DMS114 treated with DMSO at 0.1 percent for 48 hours (cell line): ENCODE data around the gene PSMC1.
"Not testable (repeated sequence)": the region's sequence is repeated elsewhere in the genome, so short reads cannot be mapped to it uniquely, and the experiment has no call there.

Experiments used
- DNase-seq: peaks from one replicate; lab custom pipeline; 2025; ENCODE audit not compliant: unreplicated experiment; lab: John Stamatoyannopoulos, UW

The PSMC1 gene

DNA sequence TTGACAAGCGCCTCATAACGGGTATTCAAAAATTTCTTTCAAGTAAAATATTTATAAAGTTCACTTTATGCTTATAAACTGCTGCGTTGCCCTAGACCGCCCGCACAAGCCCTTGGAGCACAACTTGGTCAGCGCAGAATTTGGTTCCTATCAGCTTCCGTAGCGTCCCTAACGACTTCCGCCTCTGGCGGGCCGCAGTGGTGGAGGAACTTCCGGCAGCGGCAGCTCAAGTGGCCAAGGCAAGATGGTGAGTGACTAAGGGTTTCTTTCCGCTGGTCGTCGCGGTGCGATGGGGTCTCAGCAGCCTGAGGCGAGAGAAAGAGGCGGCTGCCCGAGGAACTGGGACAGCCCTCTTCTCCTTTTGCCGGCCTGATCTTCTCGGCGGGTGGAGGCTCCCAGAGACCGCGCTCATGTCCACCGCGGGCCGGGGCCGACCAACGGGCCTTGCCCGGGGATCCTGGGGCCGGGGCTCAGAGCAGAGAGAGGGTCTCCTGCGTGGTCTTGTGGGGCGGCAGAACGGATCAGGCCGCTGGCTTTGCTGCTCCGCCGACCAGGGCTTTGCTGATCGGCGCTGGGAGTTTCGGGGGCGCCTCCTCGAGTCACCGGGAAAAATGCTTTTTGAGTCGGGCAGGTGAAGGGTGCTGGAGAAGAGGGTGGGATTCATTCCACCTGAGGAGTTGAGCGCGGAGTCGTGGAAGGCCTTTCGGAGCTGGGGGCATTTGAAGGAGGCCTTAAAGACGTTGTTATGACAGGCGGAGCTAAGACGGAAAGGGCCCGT lies at the start of gene PSMC1:
Gene PSMC1 (plus strand): TSS at position 200 of the 778 bp plus-strand sequence. CDS start 45 bp downstream, at position 245.
- peak; percentile 83 for DNase-seq

DNA sequence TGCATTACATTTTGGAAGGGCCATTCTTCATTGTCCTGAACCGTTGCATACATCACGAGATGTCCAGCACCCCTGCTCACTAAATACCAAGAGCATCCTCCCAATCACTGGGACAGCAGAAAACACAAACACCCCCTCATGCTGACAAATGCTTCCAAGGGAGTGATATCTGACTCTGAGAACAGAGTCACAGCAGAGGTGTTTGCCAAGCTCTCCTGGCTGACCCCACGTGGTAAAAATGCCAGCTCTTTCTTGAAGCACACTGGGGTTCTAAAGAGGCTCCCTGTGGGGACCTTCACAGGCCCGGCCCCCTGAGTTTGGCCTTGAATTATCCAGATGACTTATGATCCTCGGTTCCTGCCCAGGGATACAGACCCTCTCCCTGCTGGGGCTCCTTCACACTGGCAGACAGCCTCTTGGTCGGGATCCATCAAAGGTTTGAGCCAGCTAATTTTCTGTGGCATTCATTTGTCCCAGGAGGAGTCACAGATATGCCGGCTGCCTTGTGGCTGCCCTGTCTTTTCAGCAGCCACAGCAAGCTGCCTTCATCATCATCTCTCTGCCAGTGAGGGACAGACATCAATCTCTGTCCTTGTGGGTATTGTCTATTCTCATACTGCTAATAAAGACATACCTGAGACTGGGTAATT lies 43.1 kb upstream of the PSMC1 start:
- DNase-seq: no peak

DNA sequence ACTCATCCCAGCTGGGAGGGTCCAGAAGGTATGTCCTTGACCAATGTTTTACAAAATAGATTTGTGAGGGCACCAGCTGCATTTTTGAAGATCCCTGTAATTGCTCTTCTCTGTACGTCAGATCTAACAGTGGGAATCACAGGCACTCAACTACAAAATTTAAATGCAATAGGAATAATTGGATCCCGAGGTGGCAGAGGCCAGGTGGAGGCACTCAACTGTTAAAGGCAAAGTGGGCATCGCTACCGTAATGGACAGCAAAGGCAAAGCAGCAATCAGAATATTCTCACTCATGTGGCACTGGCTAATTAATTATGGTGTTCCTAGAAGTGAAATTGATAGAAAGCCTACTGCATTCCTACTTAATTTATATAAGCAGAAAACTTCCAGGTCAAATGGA lies 27.9 kb upstream of the PSMC1 start:
- no peak for DNase-seq

DNA sequence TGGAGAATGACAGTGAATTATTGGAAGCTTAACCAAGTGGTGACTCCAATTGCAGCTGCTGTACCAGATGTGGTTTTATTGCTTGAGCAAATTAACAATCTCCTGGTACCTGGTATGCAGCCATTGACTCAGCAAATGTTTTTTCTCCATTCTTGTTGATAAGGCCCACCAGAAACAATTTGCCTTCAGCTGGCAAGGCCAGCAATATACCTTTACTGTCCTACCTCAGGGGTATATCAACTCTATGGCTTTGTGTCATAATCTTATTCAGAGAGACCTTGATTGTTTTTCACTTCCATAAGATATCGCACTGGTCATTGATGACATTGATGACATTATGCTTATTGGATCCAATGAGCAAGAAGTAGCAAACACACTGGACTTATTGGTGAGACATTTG lies 26.4 kb upstream of the PSMC1 start:
- not testable (repeated sequence) for DNase-seq

DNA sequence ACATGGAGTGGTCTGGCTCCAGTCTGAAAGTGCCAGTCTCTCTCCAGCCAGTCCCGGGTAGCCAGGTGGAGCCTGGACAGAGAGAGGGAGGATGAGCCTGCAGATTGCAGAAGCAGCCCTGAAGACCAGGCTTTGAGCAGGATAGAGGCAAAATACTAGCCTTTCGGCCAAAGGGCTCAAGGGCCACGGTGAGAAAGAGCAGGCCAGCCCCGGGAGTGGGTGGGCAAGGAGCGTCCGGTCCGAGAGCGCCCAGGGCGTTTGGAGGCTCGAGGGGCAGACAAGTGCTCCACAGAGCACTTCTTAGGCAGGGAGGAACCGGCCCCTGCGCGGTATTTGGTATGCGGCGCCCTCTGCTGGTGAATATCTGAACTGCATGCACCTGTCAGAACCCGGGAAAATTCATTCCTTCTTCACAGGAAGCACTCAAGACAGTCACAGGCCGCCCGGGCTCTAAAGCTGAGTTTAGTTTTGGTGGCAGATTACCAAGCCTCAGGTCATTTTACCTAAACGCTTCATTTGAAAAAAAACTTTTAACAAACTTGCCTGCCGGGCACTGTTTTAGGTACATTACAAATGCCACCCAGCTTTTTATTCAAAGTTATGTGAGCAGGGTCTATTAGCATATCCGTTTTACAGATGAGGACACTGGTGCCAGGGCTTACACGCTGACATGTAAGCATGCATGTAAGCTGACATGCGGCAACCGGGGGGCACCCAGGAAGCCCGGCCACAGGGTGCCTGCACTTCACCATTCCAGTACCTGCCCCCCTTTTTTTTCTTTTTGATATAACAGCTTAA lies 21.0 kb upstream of the PSMC1 start:
- peak; percentile 24 for DNase-seq

DNA sequence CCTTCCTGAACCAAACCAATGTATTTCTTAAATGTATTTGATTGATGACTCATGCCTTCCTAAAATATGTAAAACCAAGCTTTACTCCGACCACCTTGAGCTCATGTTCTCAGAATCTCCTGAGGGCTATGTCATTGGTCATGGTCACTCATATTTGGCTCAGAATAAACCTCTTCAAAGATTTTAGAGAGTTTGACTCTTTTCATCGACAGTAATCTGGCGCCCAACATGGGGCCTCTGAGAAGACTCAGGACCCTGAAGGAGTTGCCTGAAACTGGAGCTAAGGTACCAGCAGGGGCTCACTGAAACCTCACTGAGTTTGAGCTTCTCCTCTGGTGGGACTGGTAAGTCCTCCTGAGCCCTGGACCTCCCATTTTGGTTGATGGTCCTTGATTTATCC lies 17.2 kb upstream of the PSMC1 start:
- DNase-seq: no peak

DNA sequence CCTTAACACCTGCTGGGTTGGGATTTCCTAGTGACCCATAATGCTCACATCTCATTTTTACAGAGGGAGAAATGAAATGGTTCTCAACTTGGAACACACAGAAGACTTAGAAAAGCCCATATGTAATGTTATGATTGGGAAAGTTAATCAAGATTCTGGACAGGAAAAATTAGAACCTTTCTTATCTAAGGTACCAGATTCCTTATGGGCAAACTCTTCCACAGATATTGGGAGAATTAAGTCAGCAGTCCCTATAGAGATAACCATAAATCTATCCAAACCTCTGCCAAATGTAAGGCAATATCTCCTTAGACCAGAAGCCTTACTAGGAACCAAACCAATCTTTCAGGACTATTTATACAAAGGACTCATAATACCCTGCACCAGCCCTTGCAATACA lies 13.9 kb upstream of the PSMC1 start:
- DNase-seq: no peak

DNA sequence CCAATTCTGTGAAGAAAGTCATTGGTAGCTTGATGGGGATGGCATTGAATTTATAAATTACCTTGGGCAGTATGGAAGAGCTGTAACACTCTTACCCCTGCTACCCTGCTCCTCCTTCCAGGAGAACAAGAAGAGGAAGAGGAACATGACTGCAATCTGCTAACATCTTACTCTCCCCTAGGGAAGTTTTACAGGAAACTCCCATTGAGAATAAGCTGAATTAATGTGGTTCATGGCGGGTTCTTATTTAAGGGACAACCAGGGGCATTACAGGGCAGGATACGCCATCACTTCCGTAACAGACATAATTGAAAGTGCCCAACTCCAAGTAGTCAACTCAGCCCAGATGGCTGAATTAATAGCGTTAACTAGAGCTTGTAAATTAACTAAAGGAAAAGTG lies 9.4 kb upstream of the PSMC1 start:
- no peak for DNase-seq

DNA sequence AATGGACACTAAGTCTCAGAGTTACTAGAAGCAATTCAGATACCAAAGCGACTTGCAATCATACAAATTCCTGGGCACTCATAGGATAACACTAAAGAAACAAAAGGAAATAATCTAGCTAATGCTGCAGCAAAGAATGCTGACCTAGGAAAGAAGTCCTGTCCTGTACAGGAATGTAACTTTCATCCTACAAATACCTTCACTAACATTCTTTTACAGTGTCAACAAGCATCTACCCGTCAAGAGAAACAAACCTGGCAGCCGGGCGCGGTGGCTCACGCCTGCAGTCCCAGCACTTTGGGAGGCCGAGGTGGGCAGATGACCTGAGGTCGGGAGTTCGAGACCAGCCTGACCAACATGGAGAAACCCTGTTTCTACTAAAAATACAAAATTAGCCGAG lies 8.9 kb upstream of the PSMC1 start:
- not testable (repeated sequence) for DNase-seq

DNA sequence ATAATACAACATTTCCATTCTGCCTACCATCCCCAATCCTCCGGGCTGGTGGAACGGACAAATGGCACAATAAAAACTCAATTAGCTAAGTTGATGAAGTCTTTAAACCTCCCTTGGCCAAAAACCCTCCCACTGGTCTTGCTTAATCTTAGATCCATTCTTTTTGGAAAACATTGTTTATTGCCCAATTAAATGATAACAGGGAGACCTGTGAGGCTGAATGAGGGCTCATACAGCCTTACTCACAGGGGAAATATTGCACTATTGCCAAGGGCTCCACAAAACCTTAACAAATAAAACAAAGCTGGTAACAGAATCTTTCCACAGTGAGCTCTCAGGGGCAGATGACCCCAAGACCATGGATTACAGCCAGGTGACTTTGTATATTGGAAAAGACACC lies 7.8 kb upstream of the PSMC1 start:
- no peak for DNase-seq

DNA sequence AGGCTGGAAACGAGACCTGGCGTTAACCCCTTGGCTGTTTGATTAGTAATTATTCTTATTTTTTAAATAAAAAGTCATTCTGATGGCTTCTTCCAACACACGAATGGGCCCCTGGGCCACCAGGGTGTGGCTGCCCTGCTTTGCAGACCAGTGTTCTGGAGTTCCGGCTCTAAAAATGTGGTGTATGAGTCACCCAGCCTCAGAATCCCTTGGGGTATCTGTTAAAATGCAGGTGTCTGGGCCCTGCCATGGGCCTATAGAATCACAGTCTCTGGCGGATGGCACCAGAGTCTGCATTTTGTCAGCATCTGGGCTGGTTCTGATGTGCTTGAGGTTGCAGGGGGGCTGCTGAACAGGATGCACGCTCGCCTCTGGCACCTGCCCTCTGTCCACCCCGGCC lies 2.5 kb upstream of the PSMC1 start:
- DNase-seq: no peak

DNA sequence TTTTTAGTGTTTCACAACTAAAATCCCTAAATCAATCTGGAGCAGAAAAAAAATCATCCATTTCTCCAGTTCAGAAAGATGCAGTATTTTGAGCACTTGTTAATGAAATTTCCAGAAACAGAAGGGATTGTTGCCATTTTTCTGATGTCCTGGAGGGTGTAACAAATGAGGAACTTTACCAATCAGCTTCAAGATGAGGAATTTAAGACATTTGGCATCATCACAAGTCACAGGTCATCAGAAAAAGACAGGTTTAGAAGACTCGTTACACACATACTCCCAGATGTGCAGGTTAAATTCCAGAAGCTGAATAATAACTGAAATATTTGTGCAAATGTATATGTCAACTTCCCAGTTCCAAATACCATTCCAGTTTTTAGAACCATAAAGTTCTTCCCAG lies 482 bp upstream of the PSMC1 start:
- no peak for DNase-seq

DNA sequence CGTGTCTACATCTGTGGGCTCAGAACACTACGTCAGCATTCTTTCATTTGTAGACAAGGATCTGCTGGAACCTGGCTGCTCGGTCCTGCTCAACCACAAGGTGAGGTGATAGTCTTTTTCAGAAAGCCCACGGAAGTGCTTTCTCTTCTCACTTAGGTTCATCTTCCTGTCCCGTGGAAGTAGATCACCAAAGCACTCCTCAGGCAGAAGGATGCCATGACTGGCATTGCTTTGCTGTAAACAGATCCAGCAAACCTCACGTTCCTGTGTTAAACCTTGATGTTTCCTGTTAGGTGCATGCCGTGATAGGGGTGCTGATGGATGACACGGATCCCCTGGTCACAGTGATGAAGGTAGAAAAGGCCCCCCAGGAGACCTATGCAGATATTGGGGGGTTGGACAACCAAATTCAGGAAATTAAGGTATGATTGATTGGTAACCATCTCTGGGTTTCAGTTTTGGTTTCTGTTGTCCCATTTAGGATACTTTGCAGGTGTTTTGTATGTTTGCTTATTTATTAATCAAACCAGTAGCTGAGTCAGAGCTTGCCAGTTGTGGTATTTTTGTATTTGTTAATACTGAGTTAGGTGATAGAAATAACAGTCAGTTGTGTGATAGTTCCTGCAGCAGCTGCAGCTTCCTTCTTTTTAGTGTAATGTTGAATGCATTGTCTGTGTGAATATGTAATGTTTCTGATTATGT lies 7.5 kb downstream of the PSMC1 start:
- DNase-seq: no peak

DNA sequence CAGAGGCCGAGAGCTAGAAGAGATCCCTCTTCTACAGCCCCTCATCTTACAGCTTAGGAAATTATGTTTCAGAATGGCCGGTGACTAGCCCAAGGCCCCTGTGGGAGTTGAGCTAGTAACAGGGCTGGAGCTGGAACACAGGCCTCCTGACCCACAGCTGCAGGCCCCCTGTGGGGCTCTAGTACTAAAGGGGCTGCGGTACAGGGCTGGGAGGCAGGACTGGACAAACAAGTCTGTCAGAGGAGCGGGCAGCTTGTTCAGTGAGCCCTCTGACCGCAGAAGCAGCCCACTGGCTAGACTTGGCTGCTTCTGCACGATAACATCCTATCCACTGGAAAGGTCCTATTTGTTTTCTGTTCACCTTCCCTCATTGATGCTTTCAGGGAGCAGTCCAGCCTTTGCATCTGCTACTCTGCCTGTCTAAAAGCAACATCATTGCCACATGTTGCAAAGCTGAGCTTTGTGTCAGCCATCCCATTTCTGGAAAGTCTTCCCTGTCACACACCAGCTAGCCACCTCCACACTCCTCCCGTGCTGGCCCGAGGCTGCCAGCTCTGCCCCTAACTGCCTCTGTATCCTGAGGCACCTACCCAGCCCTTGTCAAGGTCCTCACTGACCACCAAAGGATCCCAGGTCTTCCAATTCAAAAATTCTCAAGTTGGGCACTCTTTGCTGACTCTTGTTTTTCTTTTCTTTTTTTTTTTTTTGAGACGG lies 10.2 kb downstream of the PSMC1 start:
- DNase-seq: no peak

DNA sequence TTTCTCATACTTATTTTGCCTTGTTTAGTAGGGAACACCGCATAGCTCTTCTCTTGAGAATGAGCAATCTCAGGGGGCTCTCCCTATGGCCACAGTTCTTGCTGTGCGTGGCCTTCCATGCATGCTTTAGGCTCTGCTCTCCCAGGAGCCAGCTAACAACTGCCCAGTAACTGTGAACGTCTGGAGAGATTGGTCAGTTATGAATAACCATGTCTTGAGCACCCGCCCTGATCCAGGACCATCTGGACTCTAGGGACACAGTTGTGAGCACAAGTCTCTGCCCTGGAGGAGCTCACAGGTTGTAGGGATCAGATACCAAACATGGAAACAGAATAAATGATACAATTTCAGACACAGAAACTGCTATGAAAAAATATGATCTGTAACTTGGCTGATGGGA lies 12.1 kb downstream of the PSMC1 start:
- DNase-seq: no peak

DNA sequence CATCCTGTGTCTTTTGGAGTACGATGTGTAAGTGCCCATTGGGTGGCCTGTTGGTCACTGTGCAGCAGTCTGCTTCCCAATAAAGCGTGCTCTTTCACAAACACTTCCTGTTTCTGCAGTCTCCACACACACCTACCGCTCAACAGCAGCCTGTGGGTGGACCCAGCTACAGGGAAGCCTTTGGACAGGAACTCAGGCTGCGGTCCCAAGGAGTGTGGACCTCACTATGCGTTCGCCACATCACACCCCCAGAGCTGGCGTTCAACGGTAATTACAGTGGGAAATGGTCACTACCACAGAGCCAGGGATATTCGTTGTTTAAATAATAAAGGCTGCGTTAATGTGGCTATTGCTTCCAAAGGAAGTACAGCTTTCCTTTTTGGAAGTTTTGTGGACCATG lies 16.2 kb downstream of the PSMC1 start:
- DNase-seq: no peak

DNA sequence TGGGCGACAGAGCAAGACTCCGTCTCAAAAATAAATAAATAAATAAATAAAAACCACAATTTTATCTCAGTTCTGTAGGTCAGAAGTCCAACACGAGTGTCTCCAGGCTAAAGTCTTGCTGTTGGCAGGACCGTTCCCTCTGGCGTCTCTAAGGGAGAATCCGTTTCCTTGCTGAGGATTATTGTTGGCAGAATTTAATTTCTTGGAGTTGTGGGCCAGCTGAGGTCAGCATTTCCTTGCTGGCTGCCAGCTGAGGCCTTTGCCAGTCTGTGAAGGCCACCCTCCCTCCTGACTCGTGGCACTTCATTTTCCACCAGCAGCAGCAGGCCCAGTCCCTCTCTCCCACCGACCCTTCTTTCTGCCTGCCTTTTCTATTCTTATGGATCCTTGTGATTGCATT lies 17.2 kb downstream of the PSMC1 start:
- DNase-seq: no peak

DNA sequence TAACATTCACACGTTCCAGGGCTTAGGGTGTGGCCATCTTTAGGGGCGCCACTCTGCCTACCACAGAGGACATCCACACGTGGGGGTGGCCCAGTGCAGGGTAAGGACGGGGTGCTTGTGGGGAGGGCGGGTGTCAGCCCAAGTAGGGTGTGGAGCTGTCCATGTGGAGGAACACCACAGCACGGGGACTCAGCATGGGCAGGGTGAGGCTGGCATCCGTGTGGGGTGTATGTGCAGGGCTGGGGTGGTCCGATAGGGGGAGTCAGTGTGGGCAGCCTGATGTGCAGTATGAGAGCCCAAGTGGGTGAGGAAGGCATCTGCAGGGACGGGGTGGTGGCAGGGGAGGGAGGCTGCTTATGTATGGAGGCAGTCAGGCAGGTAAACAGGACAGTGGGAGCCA lies 17.7 kb downstream of the PSMC1 start:
- no peak for DNase-seq

DNA sequence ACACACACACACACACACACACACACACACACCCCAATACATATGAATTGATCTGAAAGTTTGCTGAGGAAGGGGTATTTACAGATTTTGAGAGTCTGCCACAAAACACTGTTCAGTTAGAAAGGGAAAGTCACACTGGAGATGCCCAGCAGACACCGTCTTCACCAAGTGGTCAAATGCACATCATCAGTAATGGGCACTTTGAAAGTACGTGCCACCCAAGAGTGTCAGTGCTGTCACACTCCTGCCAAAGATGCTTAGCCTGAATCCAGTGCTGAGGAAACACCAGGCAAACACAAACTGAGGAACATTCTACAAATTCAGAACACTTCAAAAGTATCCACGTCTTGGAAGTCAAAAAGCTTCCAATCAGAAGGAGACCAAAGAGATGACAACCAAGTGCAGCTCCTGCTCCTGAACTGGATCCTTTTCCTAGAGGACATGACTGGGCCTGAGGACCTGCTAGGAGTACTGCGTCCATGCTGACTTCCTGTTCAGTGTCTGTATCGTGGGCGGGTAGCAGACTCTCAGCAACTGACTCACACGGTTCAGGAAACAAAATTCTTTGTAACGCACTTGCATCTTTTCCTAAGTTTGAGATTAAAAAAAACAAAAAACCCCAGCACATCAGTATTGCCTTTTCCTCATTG lies 18.6 kb downstream of the PSMC1 start:
- DNase-seq: no peak

DNA sequence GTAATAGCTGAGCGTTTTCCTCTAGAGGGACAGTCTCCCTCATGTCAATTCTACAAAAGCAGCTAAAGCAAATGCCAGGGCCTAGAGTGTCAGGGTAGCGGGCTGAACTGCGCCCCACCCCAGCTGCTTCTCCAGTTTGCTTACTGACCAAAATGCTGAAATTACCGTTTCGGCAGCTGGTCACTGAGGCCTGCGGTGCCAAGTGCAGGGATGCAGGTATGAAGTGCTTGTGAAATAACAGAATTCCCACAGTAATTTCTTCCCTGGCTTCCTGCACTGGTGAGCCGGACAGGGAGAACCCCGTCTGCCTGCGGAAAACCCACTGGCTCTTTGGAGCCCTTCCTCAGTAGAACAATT lies 19.1 kb downstream of the PSMC1 start:
- no peak for DNase-seq
